ENCODE results near the gene REELD1.

- no peak for TF ChIP-seq CTCF (IDR thresholded peaks at IDR 0.05)
- TF ChIP-seq POLR2AphosphoS5 (IDR thresholded peaks at IDR 0.05), result no peak
- TF ChIP-seq POLR2A (IDR thresholded peaks at IDR 0.05), result no peak
These were observed 60.4 kb downstream of the REELD1 start for GRCh38 chr4:146274774-146275173.
